Stimulated activated CD8-positive, alpha-beta memory T cell treated with anti-CD3 and anti-CD28 coated beads, Interleukin-2, amount 100 ng/mL, for 48 hours (primary cell): ENCODE results near the gene RPA4.
"Not testable (repeated sequence)": the region's sequence is repeated elsewhere in the genome, so short reads cannot be mapped to it uniquely, and the experiment has no call there.

ENCODE experiments used
- DNase-seq, 2 donors: peaks; one replicate each; pipeline ENCODE4 v3.0.0-alpha.2; 2020; ENCODE audit warnings: low read depth in 2 of 2

RPA4 gene, protein sequence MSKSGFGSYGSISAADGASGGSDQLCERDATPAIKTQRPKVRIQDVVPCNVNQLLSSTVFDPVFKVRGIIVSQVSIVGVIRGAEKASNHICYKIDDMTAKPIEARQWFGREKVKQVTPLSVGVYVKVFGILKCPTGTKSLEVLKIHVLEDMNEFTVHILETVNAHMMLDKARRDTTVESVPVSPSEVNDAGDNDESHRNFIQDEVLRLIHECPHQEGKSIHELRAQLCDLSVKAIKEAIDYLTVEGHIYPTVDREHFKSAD

DNA sequence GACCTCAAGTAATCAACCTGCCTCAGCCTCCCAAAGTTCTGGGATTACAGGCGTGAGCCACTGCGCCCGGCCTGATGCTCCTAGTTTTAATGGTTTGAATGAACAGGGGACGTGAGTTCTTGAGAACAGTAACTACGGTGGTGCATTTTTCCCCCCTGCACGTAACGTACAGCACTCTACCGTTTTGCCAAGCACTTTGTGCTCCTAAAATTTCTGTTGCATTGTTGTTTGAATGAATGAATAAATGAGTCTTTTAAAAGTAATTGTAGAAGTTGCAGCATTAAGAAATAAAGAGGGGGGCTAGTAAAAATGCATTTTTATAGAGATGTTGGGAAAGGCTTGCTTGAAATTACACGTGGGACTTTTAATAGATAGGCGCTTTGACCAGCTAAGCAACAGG, at the start of gene RPA4:
RPA4 (plus strand) TSS at position 301 of the 400 bp plus-strand sequence. CDS start 403 bp downstream, outside the sequence.
- no peak for DNase-seq

DNA sequence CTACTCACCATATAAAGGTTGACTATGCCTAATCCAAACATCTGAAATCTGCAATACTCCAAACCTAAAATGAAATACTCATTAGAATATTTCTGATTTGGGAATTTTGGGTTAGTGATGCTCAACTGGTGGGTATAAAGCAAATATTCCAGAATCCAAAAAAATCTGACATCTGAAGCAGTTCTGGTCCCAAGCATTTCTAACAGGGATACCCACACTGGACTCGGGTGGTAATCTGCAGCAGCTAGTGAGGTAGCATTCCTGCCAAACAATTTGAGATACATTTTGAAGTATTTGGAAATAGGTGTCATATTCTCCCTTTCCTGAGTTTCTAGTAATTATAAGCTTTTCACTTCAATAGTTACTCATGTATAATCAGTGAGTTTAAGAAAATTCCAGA, 49.6 kb upstream of the RPA4 start:
- no peak for DNase-seq

DNA sequence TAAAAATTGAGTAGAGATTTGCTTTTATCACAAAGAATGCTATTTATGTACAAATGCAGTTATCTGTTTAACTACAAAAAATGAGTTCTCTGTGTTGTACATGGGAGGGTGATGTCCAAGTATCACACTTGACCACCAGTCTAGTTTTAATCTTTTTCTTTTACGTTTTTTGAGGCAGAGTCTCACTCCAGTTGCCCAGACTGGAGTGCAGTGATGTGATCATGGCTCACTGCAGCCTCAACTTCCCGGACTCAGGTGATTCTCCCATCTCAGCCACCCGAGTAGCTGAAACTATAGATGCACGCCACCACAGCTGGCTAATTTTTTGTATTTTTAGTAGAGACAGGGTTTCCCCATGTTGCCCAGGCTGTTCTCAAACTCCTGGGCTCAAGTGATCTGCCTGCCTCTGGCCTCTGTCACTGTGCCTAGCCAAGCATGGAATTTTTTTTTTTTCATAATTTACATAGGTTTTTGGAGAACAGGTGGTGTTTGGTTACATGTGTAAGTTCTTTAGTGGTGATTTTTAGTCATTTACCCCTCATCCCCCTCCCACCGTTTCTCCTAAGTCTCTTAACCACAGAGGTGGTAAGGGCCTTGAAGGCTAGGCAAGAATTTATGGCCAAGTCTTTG, 47.9 kb upstream of the RPA4 start:
- no peak for DNase-seq

DNA sequence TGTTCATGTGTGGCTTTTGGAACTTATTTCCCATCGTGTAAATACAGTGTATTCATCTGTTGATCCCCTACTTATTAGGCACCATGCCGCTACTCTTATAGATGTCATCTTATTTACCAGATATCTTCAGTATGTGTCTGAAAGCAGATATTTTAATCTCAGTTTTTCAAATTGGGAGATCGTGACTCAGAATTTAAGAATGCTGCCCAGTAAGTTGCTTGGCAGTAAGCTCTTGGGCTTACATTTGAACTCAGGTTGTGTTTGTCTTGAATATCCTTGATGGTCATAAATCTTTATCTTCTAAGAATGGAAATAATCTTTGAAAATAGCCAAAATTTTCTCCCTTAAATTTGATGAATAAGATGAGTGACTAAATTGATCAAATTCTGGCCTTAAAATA, 45.9 kb upstream of the RPA4 start:
- DNase-seq, result no peak

DNA sequence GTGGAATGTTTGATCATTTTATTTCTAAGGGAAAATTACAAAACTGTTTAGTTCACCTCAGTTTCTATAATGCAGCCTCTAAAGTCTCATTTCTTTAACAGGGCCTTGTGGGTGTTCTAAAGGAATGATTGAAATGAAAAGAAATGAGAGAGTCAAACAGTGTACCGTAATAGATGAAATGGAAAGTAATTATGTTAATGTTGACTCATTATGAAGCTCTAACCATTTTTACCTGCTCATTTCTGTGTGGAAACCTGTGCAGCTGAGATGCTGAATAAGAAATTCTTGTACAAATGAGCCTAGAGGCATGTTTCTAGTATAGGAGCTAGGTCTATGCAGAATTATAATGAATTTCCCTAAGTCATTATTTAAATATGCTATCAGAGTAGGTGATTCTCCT, 45.2 kb upstream of the RPA4 start:
- no peak for DNase-seq

DNA sequence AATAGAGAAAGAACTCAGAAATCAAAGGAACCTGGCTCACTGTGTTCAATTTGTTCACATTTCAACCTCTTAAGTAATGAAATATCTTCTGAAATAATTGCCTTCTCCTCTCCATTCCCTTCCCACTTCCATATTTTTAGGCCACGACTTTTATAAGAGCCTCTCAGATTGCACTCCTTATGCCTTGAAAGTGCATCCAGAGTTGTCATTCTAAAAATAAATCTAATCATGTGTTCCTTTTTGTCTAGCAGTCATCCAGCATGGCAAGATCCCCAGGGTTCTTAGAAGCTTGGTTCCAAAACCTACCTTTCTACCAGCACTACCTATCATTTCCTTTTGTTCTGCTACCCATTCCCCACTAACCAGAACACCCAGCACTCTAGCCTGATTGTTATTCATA, 42.4 kb upstream of the RPA4 start:
- DNase-seq, result no peak

DNA sequence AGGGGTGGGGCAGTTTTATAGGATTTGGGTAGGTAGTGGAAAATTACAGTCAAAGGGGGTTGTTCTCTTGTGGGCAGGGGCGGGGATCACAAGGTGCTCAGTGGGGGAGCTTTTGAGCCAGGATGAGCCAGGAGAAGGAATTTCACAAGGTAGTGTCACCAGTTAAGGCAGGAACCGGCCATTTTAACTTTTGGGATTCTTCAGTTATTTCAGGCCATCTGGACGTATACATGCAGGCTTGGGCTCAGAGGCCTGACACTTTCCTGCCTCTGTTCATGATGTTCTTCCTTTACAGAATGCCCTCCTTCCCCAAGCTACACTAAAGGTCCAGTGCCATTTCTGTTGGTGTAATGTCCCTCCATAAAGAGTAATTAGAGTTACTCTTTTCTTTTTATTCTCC, 41.8 kb upstream of the RPA4 start:
- not testable (repeated sequence) for DNase-seq

DNA sequence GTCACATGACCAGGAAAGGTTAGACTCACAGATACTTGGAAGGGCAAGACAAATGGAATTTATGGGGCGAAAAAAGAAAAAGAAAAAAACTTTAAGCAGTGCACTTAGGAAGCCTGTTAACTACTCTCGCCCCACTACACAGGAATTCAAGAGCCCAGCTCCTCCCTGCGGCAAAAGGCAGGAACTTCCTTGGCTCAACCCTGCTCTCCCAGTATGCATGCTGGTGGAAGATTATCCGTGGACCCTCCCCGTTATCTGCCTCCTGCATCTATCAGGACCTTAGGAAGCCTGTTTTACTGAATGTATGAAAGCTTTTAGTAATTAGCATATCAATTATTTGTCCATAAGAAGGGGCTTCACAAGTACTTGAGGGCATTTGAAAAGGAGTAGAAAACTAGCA, 40.1 kb upstream of the RPA4 start:
- no peak for DNase-seq

DNA sequence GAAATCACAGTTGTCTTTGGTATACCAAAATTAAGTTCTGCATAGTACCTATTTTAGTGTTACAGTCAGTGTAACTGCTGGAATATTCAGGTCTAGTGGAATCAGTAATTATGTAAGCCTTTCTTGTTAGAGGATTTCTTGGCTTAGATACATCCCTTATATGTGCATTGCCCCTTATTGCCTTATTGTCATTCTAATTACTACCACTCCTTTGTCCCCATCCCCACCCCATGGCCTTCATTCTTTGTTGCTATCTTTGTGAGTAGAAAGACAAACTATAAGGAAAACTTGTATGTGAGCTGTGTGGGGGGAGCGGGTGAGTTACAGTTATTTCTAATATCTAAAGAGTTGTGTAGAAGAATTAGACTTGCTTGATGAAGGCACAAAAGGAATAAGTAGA, 36.9 kb upstream of the RPA4 start:
- DNase-seq, result no peak

DNA sequence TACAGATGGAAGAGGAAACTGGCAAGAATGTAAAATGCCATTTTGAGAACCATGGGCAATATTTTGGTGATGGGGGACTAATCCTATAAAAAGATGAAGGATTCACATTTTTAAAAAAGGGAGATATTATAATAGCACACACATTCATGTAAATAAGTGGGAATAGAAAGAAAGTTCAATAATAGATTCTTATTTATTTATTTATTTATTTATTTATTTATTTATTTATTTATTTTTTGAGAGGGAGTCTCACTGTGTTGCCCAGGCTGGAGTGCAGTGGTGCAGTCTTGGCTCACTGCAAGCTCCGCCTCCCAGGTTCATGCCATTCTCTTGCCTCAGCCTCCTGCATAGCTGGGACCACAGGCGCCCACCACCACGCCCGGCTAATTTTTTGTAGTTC, 24.3 kb upstream of the RPA4 start:
- DNase-seq, result not testable (repeated sequence)

DNA sequence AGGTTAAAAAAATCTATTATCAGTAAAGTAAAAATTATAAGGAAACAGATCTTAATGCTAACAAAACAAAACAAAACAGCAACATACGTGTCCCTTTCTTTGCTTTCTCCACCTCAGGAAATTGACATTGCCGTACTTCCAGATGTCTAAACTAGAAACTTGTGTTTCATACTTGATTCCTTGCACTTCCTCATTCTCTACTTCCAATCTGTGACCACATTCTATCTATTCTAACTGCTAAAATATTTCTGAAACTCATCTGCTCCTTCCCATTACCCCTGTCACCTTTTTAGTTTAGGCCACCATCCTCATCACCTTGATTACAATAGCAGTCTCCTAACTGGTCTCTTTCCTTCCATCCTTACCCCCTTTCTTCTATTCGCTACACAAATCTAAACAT, 22.5 kb upstream of the RPA4 start:
- DNase-seq, result no peak

DNA sequence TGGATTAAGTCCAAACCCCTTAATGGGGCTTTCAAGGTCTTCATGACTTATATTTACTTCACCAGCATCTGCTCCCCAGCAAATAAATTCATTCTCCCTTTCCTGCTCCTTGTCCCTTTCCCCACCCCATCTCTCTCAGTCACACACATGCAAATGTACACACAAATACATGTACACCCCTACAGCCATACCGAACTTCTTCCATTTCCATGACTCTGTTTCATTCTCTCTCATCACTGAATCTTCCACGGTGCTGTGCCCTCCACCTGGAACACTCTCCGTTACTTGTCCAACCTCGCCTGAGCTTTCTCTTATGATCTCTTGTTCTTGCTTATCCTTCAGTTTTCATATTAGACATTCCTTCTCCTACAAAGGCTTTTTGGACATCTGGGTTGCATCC, 22.0 kb upstream of the RPA4 start:
- DNase-seq, result no peak

DNA sequence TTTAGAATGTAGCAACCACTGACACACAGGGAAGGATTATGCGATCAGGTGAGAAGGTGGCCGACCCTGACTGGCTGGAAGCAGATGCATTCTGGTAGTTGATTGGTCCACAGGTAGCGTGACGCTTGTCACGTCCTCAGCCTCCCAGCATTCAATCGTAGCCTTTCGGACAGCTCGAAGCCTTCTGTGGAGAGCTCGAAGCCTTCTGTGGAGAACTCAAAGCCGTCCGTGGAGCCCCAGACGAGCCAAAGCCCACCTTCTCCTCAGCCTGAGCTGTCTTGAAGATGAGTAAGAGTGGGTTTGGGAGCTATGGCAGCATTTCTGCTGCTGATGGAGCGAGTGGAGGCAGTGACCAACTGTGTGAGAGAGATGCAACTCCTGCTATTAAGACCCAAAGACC, 319 bp downstream of the RPA4 start:
- DNase-seq, result no peak

DNA sequence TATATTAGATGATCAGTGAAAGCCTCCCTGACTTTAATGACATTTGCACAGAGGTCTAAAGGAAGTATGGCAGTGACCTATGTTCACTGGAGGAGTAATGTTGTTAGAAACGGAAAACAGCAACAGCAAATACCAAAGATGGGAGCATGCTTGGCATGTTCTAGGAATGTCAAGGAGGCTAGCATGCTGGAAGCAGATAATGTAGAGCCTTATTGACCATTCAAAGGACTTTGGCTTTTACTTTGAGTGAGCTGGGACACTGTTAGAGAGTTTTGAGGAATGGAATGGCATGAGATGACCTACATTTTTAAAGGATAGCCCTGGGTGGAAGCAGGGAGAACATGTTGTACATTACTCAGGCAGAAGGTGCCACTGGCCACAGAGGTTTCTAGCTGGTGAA, 6.0 kb downstream of the RPA4 start:
- DNase-seq, result no peak

DNA sequence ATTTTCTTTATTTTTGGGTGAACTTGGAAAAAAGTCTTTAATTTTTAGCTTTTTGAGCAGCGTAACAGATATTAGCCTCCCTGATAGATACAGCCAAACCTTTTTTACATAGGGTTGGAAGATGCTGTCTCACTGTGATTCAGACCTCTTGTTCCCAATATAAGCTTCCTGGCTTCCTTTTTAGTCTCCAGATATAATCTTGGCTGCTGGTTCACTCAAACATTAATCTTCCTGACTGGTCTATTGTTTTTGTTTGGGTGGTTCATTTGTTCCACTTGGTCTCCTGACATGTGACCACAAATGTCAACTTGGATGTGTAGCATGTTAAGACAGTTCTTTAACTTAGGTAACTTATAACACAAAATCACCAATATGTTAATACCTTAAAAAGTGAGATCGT, 23.0 kb downstream of the RPA4 start:
- DNase-seq, result no peak

DNA sequence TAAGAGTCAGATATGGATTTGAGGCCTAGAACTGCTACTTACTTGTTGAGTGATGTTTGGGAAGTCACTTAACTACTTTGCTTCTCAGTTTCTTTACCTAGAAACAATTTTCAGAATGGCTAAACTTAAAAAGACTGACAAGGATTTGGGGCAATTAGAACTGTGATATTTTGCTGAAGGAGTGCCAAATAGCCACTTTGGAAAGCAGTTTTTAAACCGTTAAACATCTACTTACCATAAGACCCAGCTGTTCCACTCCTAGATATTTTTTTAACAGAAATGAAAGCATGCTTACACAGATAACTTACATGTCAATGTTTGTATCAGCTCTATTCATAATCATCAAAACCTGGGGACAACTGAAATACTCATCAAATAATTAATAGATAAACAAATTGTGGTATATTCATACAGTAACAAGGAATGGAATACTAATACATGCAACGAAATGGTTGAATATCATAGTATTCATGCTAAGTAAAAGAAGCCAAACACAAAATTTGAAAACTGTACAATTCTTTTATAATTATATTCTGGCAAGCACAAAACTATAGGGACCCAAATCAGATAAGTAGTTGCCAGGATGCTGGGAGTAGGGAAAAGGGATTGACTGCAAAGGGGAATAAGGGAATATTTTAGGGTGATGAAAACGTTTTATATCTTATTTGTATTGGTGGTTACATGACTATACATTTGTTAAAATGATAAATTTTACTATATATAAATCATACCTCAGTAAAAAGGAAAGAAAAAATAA, 24.0 kb downstream of the RPA4 start:
- DNase-seq, result no peak

DNA sequence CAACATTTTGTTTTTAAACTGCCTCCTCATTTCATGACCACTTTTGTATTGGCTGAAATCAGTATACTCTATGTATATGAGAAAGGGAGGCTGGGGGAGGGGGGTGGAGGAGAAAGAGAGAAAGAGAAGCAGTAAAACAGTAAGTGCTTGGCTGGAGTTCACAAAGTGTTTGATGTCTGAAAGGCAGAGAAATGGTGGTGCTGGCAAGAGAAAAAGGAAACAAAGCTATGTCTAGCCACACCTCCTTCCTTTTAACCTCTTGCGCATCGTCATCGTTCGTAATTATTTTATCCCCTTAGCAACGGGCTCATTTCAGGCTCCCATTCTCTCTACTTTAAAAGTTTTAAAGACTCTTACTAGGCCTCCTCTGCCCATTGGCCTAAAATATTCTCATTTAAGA, 25.6 kb downstream of the RPA4 start:
- DNase-seq, result no peak

DNA sequence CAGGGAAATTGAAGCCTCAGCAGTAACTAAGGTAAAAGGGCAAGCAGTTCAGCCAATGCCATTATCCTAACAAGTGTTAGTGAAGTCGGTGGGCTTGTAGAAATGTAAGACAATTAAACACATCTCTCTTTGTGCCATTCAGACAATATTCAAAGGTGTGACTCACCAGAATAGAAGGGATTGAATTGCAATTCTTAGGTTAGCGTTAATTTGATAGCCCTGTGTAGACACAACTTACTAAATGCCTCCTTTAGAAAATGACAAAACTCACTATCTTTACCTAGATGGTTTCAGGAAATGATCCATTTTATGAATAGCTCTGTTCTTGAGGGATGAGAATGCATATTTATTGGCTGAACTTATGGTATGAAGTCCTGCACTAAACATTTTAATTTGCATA, 35.2 kb downstream of the RPA4 start:
- DNase-seq, result no peak

DNA sequence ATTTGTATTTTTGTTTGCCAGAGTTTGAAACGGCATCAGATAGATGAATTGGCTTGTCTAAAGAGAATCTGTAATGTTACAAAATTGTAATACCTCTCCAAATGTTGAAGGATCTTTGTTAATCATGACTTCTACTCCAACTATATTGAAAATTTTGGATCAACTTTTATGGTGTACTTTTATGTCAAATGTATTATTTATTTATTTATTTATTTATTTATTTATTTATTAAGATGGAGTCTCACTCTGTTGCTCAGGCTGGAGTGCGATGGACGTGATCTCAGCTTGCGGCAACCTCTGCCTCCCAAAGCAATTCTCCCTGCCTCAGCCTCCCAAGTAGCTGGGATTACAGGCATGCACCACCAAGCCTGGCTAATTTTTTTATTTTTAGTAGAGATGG, 36.0 kb downstream of the RPA4 start:
- DNase-seq, result no peak

DNA sequence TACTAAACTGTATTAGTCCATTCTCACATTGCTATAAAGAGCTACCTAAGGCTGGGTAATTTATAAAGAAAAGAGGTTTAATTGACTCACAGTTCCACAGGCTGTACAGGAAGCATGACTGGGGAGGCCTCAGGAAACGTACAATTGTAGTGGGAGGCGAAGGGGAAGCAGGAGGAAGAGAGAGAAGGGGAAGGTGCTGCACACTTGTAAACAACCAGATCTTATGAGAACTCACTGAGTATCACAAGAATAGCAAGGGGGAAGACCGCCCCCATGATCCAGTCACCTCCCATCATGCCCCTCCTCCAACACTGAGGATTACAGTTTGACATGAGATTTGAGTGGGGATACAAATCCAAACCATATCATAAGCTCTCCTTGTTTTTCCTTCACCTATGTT, 40.9 kb downstream of the RPA4 start:
- no peak for DNase-seq

DNA sequence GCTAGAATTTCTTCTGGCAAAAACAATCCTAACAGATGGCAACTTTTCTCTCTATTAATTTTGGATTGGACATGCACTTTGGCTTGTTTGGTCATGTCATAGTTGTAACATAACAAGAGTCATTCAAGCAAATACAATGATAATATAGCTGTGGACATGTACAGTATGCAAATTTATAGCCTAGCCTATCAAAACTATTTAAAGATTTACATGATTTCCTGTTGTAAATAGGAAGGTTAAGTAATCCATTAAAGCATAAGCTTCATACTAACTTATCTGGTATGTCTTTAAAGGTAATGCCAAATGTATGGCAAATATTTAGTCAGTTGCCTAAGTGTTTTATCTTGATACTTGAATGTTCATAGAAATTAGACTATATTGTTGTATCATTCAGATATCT, 45.3 kb downstream of the RPA4 start:
- no peak for DNase-seq
